SK-N-SH treated with all-trans-retinoic acid at 6 μM for 48 hours (cell line): ENCODE data around the gene CDH11.

ENCODE experiments used
- ATAC-seq: fragments of 200-7000 bp; cut with Tn5 transposase; 3 replicates; pipeline ENCODE4 v1.9.1; 2020; ENCODE audit warnings: mild to moderate bottlenecking, moderate library complexity
- ARNTL ChIP-seq: fragments of 450-650 bp; formaldehyde crosslinking; IDR thresholded peaks from 2 replicates; pipeline ENCODE4 v1.5.0; 2020; ENCODE audit warnings: low read depth, mild to moderate bottlenecking, moderate library complexity, borderline replicate concordance
- CREB5 ChIP-seq: fragments of 250-450 bp; sonication (Bioruptor Pico); IDR thresholded peaks from 2 replicates; pipeline ENCODE4 v1.5.1; 2020; ENCODE audit warnings: low read depth, mild to moderate bottlenecking, moderate library complexity
- CSDC2 ChIP-seq: fragments of 250-450 bp; sonication (Bioruptor Pico); IDR thresholded peaks from 2 replicates; pipeline ENCODE4 v1.5.0; 2020; ENCODE audit warnings: mild to moderate bottlenecking, moderate library complexity
- CSRNP3 ChIP-seq: fragments of 250-450 bp; sonication (Bioruptor Pico); IDR thresholded peaks from 2 replicates; pipeline ENCODE4 v1.5.1; 2021; ENCODE audit warnings: mild to moderate bottlenecking, moderate library complexity
- ESRRG ChIP-seq: fragments of 250-450 bp; sonication (Bioruptor Pico); IDR thresholded peaks from 2 replicates; pipeline ENCODE4 v1.6.1; 2021; ENCODE audit warnings: mild to moderate bottlenecking
- GLIS3 ChIP-seq: fragments of 250-450 bp; sonication (Bioruptor Pico); IDR thresholded peaks from 2 replicates; pipeline ENCODE4 v1.5.0; 2020; ENCODE audit warnings: mild to moderate bottlenecking, moderate library complexity
- ISL1 ChIP-seq: fragments of 250-450 bp; sonication (Bioruptor Pico); IDR thresholded peaks from 2 replicates; pipeline ENCODE4 v2.1.2; 2022; ENCODE audit warnings: mild to moderate bottlenecking, moderate library complexity
- PATZ1 ChIP-seq: fragments of 250-450 bp; sonication (Bioruptor Pico); IDR thresholded peaks from 2 replicates; pipeline ENCODE4 v1.8.0; 2020; ENCODE audit warnings: mild to moderate bottlenecking, moderate library complexity, borderline replicate concordance
- POU6F1 ChIP-seq: fragments of 250-450 bp; sonication (Bioruptor Pico); IDR thresholded peaks from 2 replicates; pipeline ENCODE4 v1.8.0; 2021; ENCODE audit warnings: low read depth, mild to moderate bottlenecking, moderate library complexity, borderline replicate concordance
- PPARA ChIP-seq: fragments of 250-450 bp; sonication (Bioruptor Pico); IDR thresholded peaks from 2 replicates; pipeline ENCODE4 v1.5.0; 2020; ENCODE audit warnings: mild to moderate bottlenecking, borderline replicate concordance
- RARB ChIP-seq: fragments of 250-450 bp; sonication (Bioruptor Pico); IDR thresholded peaks from 2 replicates; pipeline ENCODE4 v1.8.0; 2021; ENCODE audit warnings: mild to moderate bottlenecking, moderate library complexity
- SNAI2 ChIP-seq: fragments of 250-450 bp; sonication (Bioruptor Pico); IDR thresholded peaks from 2 replicates; pipeline ENCODE4 v1.5.0; 2020; ENCODE audit warnings: mild to moderate bottlenecking, moderate library complexity
- TCF4 ChIP-seq: fragments of 250-450 bp; sonication (Bioruptor Pico); IDR thresholded peaks from 2 replicates; pipeline ENCODE4 v1.8.0; 2021; ENCODE audit warnings: mild to moderate bottlenecking, moderate library complexity, borderline replicate concordance
- TSHZ2 ChIP-seq: fragments of 250-450 bp; sonication (Bioruptor Pico); IDR thresholded peaks from 2 replicates; pipeline ENCODE4 v1.5.0; 2020; ENCODE audit warnings: mild to moderate bottlenecking, moderate library complexity
- ZC3H10 ChIP-seq: fragments of 250-450 bp; sonication (Bioruptor Pico); IDR thresholded peaks from 2 replicates; pipeline ENCODE4 v1.5.1; 2021; ENCODE audit warnings: mild to moderate bottlenecking, moderate library complexity
- ZFP3 ChIP-seq: fragments of 250-450 bp; sonication (Bioruptor Pico); IDR thresholded peaks from 2 replicates; pipeline ENCODE4 v1.5.0; 2020; ENCODE audit warnings: mild to moderate bottlenecking, moderate library complexity
- ZNF565 ChIP-seq: fragments of 450-650 bp; formaldehyde crosslinking; conservative IDR thresholded peaks from 2 replicates; pipeline ENCODE4 v1.5.0; 2020; ENCODE audit warnings: low read depth, mild to moderate bottlenecking, moderate library complexity
- ZNF8 ChIP-seq: fragments of 450-650 bp; formaldehyde crosslinking; IDR thresholded peaks from 2 replicates; pipeline ENCODE4 v1.5.0; 2020; ENCODE audit warnings: mild to moderate bottlenecking, moderate library complexity

Gene CDH11

GRCh38 chr16:65061935-65062518 lies 59.8 kb downstream of the CDH11 start:
- TF ChIP-seq ISL1 (CRISPR knock-in tag) (no peak), RARB (no peak), PPARA (CRISPR knock-in tag) (no peak), POU6F1 (CRISPR knock-in tag) (no peak), ESRRG (no peak), ZNF8 (CRISPR knock-in tag) (no peak), ZFP3 (CRISPR knock-in tag) (no peak), CSDC2 (no peak), ZNF565 (CRISPR knock-in tag) (no peak)
- ATAC-seq, result no peak

- no peak for TF ChIP-seq TCF4 (CRISPR knock-in tag)
- TF ChIP-seq PATZ1, result no peak
- TF ChIP-seq GLIS3, result no peak
- no peak for TF ChIP-seq CSRNP3 (CRISPR knock-in tag)
- no peak for TF ChIP-seq PPARA (CRISPR knock-in tag)
- TF ChIP-seq CREB5 (CRISPR knock-in tag), result no peak
- no peak for TF ChIP-seq ISL1 (CRISPR knock-in tag)
- ATAC-seq, result no peak
These were observed 60.6 kb downstream of the CDH11 start for GRCh38 chr16:65061263-65061662.

GRCh38 chr16:65059406-65059980 lies 62.4 kb downstream of the CDH11 start:
- TF ChIP-seq TSHZ2 (CRISPR knock-in tag) (no peak), ZC3H10 (no peak), ARNTL (CRISPR knock-in tag) (no peak), ZNF8 (CRISPR knock-in tag) (no peak), POU6F1 (CRISPR knock-in tag) (no peak), ESRRG (no peak), RARB (no peak), SNAI2 (CRISPR knock-in tag) (no peak)
- no peak for ATAC-seq
